Osteoblast (primary cell): ENCODE data around the gene SLC16A11. TPM values are rescaled to one million over a fixed set of nuclear protein-coding genes. Genes with fewer than 3 reads are reported as not detected.
A peak's percentile ranks its signal among the peaks of the same experiment; 100 is the strongest.

Source experiments
- DNase-seq: peaks from one replicate; pipeline ENCODE4 v3.0.0; 2011; ENCODE audit warnings: low spot score, mixed read lengths; ENCODE audit not compliant: insufficient read length; ENCODE audit errors: missing footprints
- H2AFZ ChIP-seq: 2 replicates; pipeline ENCODE4 v1.6.0; 2011; ENCODE audit warnings: mild to moderate bottlenecking, low read length
- H3K27ac ChIP-seq: 2 replicates; pipeline ENCODE4 v1.5.1; 2011; ENCODE audit warnings: mild to moderate bottlenecking, low read depth, low read length, moderate library complexity
- H3K27me3 ChIP-seq: 2 replicates; pipeline ENCODE4 v1.6.0; 2012; ENCODE audit warnings: mild to moderate bottlenecking, control low read depth, inconsistent platforms, low read length, moderate library complexity; ENCODE audit not compliant: insufficient read depth
- H3K36me3 ChIP-seq: 2 replicates; pipeline ENCODE4 v1.5.1; 2011; ENCODE audit warnings: mild to moderate bottlenecking, low read length, control low read depth, moderate library complexity; ENCODE audit not compliant: insufficient read depth
- H3K4me1 ChIP-seq: 2 replicates; pipeline ENCODE4 v1.5.1; 2011; ENCODE audit warnings: mild to moderate bottlenecking, low read length, control low read depth, moderate library complexity; ENCODE audit not compliant: insufficient read depth
- H3K4me2 ChIP-seq: 2 replicates; pipeline ENCODE4 v1.6.0; 2011; ENCODE audit warnings: mild to moderate bottlenecking, low read length; ENCODE audit not compliant: insufficient read depth
- H3K4me3 ChIP-seq: fragments of 200-600 bp; sonication (generic); 3 replicates; pipeline ENCODE4 v1.5.1; 2012; ENCODE audit warnings: mild to moderate bottlenecking, low read length, inconsistent platforms; ENCODE audit not compliant: insufficient read depth
- H3K79me2 ChIP-seq: 2 replicates; pipeline ENCODE4 v1.6.0; 2012; ENCODE audit warnings: mild to moderate bottlenecking, low read length, control low read depth, inconsistent platforms; ENCODE audit not compliant: insufficient read depth
- H3K9me3 ChIP-seq: 2 replicates; pipeline ENCODE4 v1.5.1; 2011; ENCODE audit warnings: low read depth, low read length, control low read depth
- H4K20me1 ChIP-seq: 2 replicates; pipeline ENCODE4 v1.6.0; 2012; ENCODE audit warnings: mild to moderate bottlenecking, low read length, control low read depth; ENCODE audit not compliant: insufficient read depth
- total RNA-seq: library from RNA; depleted of rRNA; stranded (reverse); fragments of >200 nt; gene quantifications from 2 replicates; pipeline ENCODE4 v1.2.3, GENCODE V29; 2012
- TF ChIP-seq, protein P1 (sequence below): IDR thresholded peaks from 2 replicates; pipeline ENCODE4 v1.5.1; 2011; ENCODE audit warnings: mild to moderate bottlenecking, low read depth, low read length, moderate library complexity; ENCODE audit errors: extremely low read depth

The SLC16A11 gene
- total RNA-seq, 1 donor, result 0.36 TPM

DNA sequence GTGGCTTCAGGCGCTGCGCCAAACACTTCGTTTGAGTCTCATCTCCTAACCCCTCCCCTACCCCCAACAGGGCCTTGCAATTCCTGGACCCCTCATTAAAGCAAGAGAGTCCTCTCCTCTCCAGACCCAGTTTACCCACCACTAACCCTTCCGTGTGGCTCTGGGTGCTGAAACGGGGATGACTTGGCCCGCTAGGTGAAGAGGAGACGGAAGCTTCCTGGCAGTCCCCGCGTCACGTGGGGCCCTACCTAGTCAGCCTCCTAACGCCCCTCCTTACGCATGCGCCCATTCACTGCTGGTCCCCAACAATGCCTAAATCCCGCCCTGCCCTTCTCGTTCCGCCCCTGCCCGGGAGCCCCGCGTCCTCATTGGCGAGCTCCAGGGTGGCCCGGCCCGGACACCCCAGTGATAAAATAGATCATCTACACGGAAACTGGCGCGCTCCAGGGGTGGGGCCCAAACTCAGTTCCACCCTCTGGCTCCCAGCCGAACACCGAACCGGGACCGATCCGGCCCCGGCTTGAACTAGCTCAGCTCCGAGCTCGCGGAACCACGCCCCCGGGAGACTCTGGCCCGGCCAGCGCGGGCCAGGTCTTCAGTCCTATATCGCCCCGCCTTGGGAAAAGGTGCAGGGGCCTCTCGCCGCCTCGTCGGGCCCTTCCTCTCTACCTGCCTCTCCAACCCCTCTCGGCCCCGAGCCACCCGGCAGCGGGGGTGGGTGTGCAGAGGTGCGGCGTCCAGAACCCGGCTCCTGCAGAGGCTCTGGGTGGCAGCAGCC lies 8.1 kb downstream of the SLC16A11 start, which contains the start of gene SLC16A13:
Gene SLC16A13 (plus strand): TSS at position 425 of the 778 bp plus-strand sequence. CDS start 368 bp downstream, outside the sequence.
- Histone ChIP-seq H3K27me3 (no peaks in the 10 kb centered on the region), H3K4me3 (peak within 1 kb of the TSS; percentile 76), H3K36me3 (no peaks in the 10 kb centered on the region), H3K9me3 (no peaks in the 10 kb centered on the region), H2AFZ (peak within 1 kb of the TSS; percentile 91), H3K27ac (peak within 1 kb of the TSS; percentile 78), H4K20me1 (no peaks in the 10 kb centered on the region), H3K4me2 (peak within 1 kb of the TSS; percentile 91), H3K79me2 (no peaks in the 10 kb centered on the region), H3K4me1 (peaks cover 10% of the 10 kb centered on the region)
- DNase-seq, result peak; percentile 100
- TF ChIP-seq, protein P1, sequence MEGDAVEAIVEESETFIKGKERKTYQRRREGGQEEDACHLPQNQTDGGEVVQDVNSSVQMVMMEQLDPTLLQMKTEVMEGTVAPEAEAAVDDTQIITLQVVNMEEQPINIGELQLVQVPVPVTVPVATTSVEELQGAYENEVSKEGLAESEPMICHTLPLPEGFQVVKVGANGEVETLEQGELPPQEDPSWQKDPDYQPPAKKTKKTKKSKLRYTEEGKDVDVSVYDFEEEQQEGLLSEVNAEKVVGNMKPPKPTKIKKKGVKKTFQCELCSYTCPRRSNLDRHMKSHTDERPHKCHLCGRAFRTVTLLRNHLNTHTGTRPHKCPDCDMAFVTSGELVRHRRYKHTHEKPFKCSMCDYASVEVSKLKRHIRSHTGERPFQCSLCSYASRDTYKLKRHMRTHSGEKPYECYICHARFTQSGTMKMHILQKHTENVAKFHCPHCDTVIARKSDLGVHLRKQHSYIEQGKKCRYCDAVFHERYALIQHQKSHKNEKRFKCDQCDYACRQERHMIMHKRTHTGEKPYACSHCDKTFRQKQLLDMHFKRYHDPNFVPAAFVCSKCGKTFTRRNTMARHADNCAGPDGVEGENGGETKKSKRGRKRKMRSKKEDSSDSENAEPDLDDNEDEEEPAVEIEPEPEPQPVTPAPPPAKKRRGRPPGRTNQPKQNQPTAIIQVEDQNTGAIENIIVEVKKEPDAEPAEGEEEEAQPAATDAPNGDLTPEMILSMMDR, result no peak

DNA sequence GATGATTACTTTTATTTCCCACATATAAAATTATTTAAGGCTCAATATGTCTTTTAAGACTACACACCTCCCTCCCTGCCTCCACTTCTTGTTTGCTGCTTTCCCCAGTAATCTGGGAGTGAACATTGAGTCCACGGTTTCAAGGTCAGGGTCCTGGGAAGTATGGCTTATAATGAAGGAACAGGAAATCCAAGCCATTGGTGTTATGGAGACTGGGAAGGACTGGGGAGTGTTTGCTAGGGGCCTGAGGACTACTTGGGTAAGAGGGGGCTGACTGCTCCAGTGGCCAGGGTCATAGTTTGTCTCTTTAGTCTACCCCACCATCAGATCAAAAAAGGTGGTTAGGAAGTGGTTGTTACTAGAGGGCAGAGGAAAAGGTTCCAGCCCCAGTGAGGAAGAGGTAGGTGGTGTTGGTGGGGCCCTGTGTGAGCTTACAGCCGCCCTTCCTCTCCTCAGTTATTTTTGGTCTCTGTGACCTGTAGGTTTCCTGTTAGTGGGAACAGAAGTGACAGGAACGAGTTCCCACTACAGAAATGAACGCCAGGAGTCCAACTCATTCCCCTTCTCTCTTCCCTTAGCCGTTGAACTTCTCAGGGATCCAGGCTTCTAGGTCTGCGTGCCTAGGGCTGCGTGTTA lies 8.8 kb downstream of the SLC16A11 start:
- peak; percentile 66 for DNase-seq
- H3K79me2 ChIP-seq, result no peaks in the 10 kb centered on the region
- peak overlapping the region; percentile 91 for H2AFZ ChIP-seq
- no peaks in the 10 kb centered on the region for H3K36me3 ChIP-seq
- peak overlapping the region; percentile 91 for H3K4me2 ChIP-seq
- no peaks in the 10 kb centered on the region for H4K20me1 ChIP-seq
- H3K4me1 ChIP-seq, result peaks cover 10% of the 10 kb centered on the region
- H3K4me3 ChIP-seq, result peak overlapping the region; percentile 76
- peak overlapping the region; percentile 78 for H3K27ac ChIP-seq
- H3K27me3 ChIP-seq, result no peaks in the 10 kb centered on the region
- H3K9me3 ChIP-seq, result no peaks in the 10 kb centered on the region
- TF ChIP-seq, protein P1, result no peak

DNA sequence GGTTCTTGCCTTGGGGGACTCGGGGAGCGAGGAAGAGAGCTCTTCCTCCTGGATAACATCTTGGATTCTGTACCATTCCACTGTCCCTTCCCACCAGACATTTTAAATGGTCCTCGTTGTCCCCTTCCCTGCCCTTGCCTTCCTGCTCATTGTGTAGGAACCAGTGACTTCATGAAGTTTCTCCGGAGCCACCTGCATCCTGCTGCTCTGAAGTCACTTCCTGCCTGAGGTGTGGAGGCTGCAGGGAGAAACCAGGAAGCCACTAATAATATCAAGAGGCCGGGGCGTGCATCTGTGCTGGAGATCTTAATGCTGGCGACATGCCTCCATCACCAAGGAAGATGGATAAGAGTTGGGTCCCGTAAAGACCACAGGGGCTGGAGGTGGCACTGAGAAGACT lies 14.2 kb downstream of the SLC16A11 start:
- no peaks in the 10 kb centered on the region for H3K27me3 ChIP-seq
- no peak overlapping the region for H2AFZ ChIP-seq
- H3K9me3 ChIP-seq, result no peaks in the 10 kb centered on the region
- no peaks in the 10 kb centered on the region for H4K20me1 ChIP-seq
- H3K4me2 ChIP-seq, result no peak overlapping the region
- no peak overlapping the region for H3K27ac ChIP-seq
- DNase-seq, result no peak
- H3K79me2 ChIP-seq, result no peaks in the 10 kb centered on the region
- TF ChIP-seq, protein P1, result no peak
- H3K4me1 ChIP-seq, result no peaks in the 10 kb centered on the region
- no peak overlapping the region for H3K4me3 ChIP-seq
- H3K36me3 ChIP-seq, result no peaks in the 10 kb centered on the region

DNA sequence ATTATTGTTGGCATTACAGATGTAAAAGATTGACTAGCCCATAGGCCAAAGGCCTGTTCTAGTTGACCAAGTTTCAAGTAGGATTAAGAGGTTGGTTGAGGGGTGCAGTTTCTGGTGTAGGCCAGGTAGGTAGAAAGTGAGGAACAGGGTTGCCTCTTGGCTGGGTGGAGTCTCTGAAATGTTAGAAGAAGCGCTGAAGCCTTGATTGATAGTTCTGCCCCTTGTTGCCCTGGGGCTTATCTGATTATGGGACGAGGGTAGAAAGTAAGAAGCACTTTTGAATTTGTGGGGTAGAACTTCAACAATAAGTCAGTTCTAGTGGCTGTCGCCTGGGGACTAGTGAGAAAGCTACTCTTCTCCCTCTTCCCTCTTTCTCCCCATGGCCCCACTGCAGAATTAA lies 14.8 kb downstream of the SLC16A11 start:
- no peaks in the 10 kb centered on the region for H4K20me1 ChIP-seq
- H3K79me2 ChIP-seq, result no peaks in the 10 kb centered on the region
- TF ChIP-seq, protein P1, result no peak
- H2AFZ ChIP-seq, result no peak overlapping the region
- no peak overlapping the region for H3K27ac ChIP-seq
- H3K4me2 ChIP-seq, result no peak overlapping the region
- no peaks in the 10 kb centered on the region for H3K4me1 ChIP-seq
- no peak overlapping the region for H3K4me3 ChIP-seq
- H3K9me3 ChIP-seq, result no peaks in the 10 kb centered on the region
- H3K27me3 ChIP-seq, result no peaks in the 10 kb centered on the region
- DNase-seq, result no peak
- no peaks in the 10 kb centered on the region for H3K36me3 ChIP-seq
